Stimulated activated effector memory CD8-positive, alpha-beta T cell treated with anti-CD3 and anti-CD28 coated beads, Interleukin-12 subunit alpha, Interleukin-12 subunit beta, amount 100 ng/mL, for 72 hours (primary cell): ENCODE data around the gene TOMM20.
A peak's percentile ranks its signal among the peaks of the same experiment; 100 is the strongest.
"Not testable (repeated sequence)": the region's sequence is repeated elsewhere in the genome, so short reads cannot be mapped to it uniquely, and the experiment has no call there.

Experiments
- ATAC-seq: fragments of 150-1000 bp; cut with Tn5 transposase; 2 replicates; pipeline ENCODE4 v1.10.0; 2021
- DNase-seq, 2 donors: peaks; one replicate each; pipeline ENCODE4 v3.0.0; 2021 to 2022; ENCODE audit warnings: low spot score in 2 of 2
- H3K27ac Mint-ChIP-seq: one replicate; pipeline ENCODE4 v1.8.0; 2022; ENCODE audit warnings: mild to moderate bottlenecking, mixed read lengths
- H3K36me3 Mint-ChIP-seq: one replicate; pipeline ENCODE4 v1.8.0; 2022; ENCODE audit warnings: mild to moderate bottlenecking, mixed read lengths
- H3K4me1 Mint-ChIP-seq: one replicate; pipeline ENCODE4 v1.8.0; 2022; ENCODE audit warnings: mixed read lengths
- H3K4me3 Mint-ChIP-seq: one replicate; pipeline ENCODE4 v1.8.0; 2022; ENCODE audit warnings: mild to moderate bottlenecking, mixed read lengths
- H3K9me3 Mint-ChIP-seq: one replicate; pipeline ENCODE4 v1.8.0; 2022; ENCODE audit warnings: mixed read lengths

Gene TOMM20

DNA sequence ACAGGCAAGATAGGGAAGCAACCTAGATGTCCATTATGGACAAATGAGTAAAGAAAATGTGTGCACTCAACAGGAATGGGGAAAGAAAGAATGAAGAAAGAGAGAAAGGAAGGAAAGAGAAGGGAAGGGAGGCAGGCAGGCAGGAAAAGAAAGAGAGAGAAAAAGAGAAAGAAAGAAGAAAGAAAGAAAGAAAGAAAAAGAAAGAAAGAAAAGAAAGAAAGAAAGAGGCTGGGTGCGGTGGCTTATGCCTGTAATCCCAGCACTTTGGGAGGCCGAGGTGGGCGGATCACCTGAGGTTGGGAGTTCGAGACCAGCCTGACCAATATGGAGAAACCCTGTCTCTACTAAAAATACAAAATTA is 48.4 kb downstream of the TOMM20 start:
- not testable (repeated sequence) for H3K36me3 Mint-ChIP-seq, H3K9me3 Mint-ChIP-seq, DNase-seq, H3K4me3 Mint-ChIP-seq, ATAC-seq
- Mint-ChIP-seq H3K4me1 (peaks cover 14% of the 10 kb centered on the region), H3K27ac (peak overlapping the region; percentile 3)

DNA sequence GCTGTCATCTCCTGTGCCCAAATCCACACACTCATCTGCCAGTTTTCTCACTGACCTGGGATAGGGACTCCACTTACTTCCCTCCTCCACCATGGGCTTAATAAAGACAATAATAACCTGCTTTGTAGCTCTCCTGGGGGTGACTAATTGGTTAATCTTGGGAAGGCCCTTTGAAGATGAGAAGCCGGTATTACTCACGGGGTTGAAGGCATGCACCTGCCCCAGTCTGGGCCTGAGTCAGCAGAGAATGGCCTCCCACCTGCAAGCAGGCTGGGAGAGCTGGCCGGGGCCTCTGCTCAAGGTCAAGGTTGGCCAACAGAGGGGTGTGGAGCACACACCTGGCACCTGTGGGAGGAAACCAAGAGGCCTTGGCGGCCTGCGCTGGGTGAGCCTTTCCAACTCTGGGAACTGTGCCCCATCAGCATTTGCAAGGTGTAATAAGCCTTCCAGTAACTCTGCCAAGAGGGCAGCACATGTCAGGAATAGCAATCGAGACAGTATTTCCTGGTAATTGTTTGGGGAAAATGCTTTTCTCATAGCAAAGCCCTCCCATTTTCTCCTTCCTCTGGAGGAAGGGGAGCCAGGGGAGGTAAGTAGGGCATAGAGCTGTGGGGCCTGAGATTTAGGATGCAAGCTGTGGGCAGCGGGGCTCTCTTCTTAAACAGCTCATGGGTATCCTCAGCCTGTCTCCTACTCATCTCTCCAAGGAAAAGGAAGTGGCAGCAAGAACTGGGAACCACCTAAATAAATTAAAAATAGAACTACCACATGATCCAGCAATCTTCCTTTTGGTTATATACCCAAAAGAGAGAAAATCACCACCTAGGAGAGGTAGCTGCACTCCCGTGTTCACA is 49.0 kb downstream of the TOMM20 start:
- DNase-seq (no peak), ATAC-seq (no peak)
- Mint-ChIP-seq H3K9me3 (no peaks in the 10 kb centered on the region), H3K4me3 (no peak overlapping the region), H3K36me3 (peaks cover 15% of the 10 kb centered on the region), H3K27ac (peak overlapping the region; percentile 3), H3K4me1 (peaks cover 14% of the 10 kb centered on the region)

DNA sequence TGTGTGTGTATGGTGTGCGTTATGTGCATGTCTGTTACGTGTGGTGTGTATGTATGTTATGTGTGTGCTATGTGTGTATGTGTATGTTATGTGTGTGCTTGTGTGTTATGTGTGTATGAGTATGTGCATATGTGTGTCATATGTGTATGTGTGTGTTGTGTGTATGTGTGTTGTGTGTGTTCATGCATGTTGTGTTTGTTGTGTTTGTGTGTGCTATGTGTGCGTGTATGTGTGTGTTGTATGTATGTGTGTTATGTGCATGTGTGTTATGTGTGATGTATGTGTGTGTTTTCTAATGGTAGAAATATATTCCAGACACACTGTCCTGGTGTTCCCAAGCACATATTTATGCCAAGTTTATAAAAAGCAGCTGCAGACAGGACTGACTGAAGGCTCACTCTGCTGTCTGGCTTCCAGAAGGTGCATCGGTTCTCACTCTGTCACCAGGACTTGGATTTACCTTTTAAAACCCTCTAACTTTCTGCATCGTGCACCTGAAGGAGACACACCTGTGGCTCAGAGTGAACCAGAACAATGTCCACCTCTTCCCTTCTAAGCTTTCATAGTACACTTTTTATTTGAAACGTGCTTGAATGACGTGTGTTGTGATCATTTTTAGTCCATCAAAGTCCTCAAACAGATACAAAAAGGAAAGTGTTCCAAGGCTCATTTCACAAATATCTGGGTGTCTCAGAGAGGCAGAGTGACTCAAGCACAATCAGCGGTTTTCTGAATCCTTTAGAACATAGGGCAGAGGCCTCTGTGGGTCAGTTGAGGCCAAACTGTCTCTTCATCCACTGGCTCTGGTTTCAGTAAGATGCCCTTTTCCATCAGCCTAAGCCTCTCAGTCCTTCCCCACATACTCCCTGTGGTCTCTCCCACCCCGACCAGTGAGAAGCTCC is 49.9 kb downstream of the TOMM20 start:
- Mint-ChIP-seq H3K27ac (no peak overlapping the region), H3K4me1 (peaks cover 10% of the 10 kb centered on the region), H3K36me3 (peaks cover 18% of the 10 kb centered on the region), H3K9me3 (no peaks in the 10 kb centered on the region), H3K4me3 (no peak overlapping the region)
- no peak for DNase-seq
- ATAC-seq, result no peak

DNA sequence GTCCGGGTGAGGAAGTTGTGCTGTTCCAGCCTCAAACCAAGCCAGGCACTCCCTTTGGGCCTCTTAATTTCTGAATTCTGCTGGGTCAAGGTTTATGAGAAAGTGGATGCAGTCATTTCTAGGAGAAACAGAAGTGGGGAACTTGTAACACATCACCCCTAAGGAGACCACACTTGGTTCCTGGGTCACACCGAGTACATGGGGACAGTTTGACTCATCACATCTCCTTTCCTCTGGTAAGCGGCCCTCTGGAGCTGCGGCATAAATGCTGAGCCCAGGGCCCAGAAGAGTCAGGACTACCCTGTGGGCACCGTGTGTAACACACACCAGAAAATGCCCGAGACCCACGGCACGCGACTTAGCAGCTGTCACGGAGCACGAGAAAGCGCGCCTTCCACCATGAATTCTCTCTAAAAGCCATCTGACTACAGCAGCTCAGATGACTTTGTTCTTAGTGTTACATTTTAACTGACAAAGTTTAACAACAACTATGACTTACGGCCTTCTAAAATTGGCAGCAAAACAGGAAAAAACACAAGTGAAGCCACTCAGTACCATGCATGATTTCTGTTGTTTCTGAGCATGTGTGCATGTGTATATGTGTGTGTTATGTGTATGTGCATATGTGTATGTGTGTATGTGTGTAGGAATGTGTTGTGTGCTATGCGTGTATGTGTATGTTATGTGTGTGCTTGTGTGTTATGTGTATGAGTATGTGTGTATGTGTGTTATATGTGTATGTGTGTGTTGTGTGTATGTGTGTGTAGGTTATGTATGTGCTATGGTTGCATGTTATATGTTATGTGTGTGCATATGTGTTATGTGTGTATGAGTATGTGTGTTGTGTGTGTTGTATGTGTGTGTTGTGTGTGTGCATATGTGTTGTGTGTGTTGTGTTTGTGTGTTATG is 50.8 kb downstream of the TOMM20 start:
- DNase-seq (peak; percentile 46 to 85), ATAC-seq (peak; percentile 74)
- Mint-ChIP-seq H3K4me1 (peaks cover 7% of the 10 kb centered on the region), H3K36me3 (peaks cover 18% of the 10 kb centered on the region), H3K27ac (no peak overlapping the region), H3K9me3 (no peaks in the 10 kb centered on the region), H3K4me3 (no peak overlapping the region)

DNA sequence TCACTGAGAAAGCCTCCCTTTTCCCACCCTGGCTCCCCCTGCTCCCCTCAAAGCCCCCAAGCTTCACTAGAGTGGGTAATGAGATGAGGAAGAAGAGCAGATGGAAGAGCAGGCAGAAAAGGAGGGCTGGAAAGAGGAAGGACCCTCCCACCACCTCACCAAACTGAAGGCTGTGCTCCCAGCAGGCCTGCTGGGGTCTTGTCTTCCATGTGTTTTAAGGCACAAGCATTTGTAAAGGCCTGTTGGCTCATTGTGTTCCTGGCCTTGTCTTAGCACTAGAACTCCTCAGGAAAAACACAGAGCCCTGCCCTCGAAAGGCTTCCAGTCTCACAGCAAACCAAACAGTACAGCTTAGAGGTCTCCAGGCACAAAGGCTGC is 51.5 kb downstream of the TOMM20 start:
- Mint-ChIP-seq H3K36me3 (peaks cover 18% of the 10 kb centered on the region), H3K4me3 (no peak overlapping the region), H3K27ac (no peak overlapping the region), H3K4me1 (peaks cover 9% of the 10 kb centered on the region), H3K9me3 (no peaks in the 10 kb centered on the region)
- DNase-seq (no peak), ATAC-seq (no peak)

DNA sequence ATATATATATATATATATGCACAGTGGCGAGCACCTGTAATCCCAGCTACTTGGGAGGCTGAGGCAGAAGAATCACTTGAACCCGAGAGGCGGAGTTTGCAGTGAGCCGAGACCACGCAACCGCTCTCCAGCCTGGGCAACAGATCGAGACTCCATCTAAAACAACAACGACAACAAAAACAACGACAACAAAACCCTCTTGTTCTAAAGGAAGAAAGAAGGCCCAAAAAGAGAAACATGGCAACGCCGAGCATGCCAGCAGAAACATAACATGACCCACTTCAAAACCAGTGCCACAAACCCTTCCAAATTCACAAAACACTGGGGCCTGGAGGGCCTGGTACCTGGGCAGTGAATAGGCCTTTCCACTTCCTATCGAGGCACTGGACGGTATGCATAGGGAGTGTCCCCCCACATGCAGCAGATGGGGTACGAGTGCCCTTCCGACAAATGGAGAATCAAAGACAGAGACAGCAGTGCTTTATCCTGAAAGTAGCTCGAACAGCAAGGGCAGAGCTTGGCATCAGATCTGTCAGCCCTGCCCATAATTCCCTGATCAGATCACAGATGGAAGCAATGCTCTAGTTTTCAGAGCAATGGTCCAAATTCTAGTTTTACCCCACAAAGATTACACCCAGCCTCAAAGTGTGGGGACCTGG is 52.0 kb downstream of the TOMM20 start:
- Mint-ChIP-seq H3K36me3 (peaks cover 18% of the 10 kb centered on the region), H3K9me3 (no peaks in the 10 kb centered on the region), H3K4me1 (peaks cover 13% of the 10 kb centered on the region), H3K4me3 (no peak overlapping the region), H3K27ac (no peak overlapping the region)
- DNase-seq (peak in 1 of 2 donors; percentile 60), ATAC-seq (no peak)

DNA sequence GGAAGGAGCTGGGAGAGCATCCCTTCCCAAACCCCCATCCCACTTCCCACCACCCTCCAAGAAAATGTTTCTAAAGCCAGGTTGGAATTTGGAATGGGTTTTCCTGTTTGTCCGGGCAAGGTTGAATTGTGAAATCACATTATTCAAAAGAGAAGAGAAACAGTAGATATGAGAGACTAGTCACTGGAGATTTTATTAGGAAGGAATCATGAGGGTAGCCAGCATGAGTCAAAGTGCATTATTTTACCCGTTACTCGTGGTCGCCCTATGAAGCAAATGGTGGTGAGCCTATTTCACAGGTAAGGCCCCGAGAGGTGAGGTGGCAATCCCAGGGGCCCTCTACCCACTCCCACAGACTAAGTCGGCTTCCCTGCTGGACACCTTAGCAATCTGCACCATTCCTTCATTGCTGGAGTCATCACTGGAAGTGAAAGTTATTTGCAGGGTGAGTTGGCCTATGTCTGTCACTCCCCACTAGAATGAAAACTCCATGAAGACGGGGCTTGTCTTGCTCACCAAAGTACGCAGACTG is 52.8 kb downstream of the TOMM20 start:
- Mint-ChIP-seq H3K27ac (no peak overlapping the region), H3K36me3 (peaks cover 18% of the 10 kb centered on the region), H3K4me3 (no peak overlapping the region), H3K4me1 (peaks cover 13% of the 10 kb centered on the region), H3K9me3 (no peaks in the 10 kb centered on the region)
- peak in 1 of 2 donors; percentile 75 for DNase-seq
- ATAC-seq, result peak; percentile 37

DNA sequence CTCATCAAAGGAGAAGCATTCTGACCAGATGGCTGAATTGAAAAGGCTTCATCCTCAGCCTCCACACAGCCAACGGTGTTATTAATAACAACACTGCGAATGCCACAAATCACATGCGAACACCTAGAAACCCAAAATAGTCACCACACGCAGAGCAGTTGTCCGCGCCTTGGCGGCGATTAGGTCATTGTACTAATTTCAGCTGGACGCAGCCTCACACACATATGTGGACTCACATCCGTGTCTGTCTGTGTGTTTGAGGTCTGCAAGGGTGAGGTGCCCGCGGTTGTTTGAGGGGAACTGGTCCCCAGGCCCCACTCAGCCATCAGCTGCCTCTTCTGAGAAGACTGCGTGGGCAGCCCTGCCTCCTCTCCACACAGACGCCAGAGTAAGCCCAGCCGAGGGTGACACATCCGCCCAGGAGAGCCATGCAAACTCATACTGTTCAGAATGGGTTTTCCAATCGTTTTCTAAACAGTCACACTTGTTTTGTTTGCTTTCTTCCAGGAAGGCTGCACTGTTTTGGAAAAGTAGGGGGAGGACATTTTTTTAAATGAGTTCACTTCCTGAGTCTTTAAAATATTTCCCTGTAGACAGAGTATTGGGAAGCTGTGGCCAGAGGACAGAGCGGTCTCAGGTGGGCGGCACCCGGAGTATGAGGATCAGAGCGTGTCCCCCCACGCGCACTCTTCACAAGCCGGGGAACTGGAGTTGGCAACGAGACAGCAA is 53.4 kb downstream of the TOMM20 start:
- DNase-seq (peak; percentile 71 to 94), ATAC-seq (peak; percentile 84)
- Mint-ChIP-seq H3K4me1 (peaks cover 14% of the 10 kb centered on the region), H3K4me3 (no peak overlapping the region), H3K27ac (no peak overlapping the region), H3K9me3 (no peaks in the 10 kb centered on the region), H3K36me3 (peaks cover 18% of the 10 kb centered on the region)

DNA sequence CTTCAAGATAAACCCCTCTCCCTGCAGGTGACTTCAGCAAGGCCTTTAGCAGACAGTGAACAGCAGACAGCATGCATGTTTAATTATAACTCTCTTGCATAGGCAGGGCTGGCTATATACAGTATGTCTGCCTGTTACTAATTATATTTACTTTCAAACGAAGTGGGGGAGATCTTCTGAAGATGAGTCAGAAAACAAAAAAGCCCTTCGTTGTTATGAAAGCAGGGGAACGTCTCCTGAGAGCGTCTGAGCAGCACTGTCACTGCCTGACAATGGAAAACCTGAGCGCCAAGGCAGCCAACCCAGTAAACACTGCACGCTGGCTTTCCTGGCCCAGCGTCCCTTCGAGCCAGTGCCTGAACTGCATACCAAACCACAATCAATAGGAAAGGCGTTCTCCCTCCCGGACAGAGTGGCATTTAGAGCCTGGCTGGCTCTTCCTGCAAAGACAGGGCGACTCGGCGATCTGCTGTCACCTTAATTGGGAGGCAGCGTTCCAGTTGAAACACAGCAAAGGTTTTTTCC is 54.1 kb downstream of the TOMM20 start:
- ATAC-seq (peak; percentile 68), DNase-seq (peak; percentile 29 to 78)
- Mint-ChIP-seq H3K4me3 (no peak overlapping the region), H3K36me3 (peaks cover 18% of the 10 kb centered on the region), H3K4me1 (peaks cover 19% of the 10 kb centered on the region), H3K27ac (no peak overlapping the region), H3K9me3 (no peaks in the 10 kb centered on the region)

DNA sequence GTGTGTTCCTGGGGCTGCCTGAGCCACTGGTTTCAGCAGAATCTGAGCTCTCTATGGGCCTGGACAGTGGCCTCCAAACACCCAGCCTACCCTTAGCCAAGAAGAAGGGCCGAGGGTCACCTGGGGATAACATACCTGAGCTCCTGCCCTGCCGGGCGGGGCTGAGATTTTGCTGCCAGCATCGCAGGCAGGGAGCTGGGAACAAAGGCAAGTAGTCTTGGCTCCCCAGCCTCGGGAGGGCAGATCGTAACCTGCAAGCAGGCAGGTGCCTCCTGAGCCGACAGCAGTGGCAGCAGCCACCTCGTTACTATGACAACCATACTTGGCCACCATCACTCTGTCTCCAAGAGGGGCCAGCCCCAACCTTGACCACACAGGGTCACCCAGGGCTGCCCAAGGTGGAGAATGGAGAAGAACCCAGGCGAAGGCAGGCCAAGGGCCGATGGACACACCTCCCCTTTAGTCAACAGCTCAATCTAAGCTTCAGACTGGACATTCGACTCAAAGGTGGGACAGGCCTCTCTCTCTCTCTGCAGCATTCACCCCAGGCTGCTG is 54.6 kb downstream of the TOMM20 start:
- ATAC-seq, result no peak
- Mint-ChIP-seq H3K4me1 (peaks cover 19% of the 10 kb centered on the region), H3K4me3 (no peak overlapping the region), H3K9me3 (no peaks in the 10 kb centered on the region), H3K27ac (no peak overlapping the region), H3K36me3 (peaks cover 18% of the 10 kb centered on the region)
- DNase-seq, result peak in 1 of 2 donors; percentile 61

DNA sequence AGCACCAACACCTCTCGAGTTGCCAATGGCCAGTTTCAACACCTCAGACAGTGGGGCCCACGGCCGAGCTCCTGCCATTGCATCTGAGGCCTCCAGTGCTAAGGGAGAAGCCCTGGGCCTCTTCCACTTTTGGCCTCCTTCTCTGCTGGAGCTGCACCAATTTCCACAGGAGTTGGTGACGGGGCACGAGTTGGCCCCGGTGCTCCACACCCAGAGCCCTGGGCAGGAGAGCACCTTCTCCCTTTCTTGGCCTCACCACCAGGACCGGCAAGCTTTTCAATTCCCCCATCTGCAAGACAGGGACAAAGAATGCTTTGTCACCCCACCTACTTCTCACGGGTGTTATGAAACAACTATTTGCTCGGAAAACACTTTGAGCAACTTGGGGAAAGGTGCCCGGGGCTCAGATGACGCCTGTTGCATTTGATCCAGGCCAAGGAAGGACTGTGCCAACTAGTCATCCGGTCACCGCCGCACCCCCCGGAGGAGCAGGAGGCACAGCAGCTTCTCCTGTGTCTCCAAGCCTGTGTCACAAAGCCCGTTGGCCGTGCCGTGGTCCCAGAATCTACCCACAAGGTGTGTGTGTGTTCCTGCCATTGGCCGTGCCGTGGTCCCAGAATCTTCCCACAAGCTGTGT is 55.2 kb downstream of the TOMM20 start:
- ATAC-seq (no peak), DNase-seq (no peak)
- H3K9me3 Mint-ChIP-seq, result no peaks in the 10 kb centered on the region
- no peak overlapping the region for H3K27ac Mint-ChIP-seq
- peaks cover 18% of the 10 kb centered on the region for H3K36me3 Mint-ChIP-seq
- peaks cover 19% of the 10 kb centered on the region for H3K4me1 Mint-ChIP-seq
- H3K4me3 Mint-ChIP-seq, result no peak overlapping the region

DNA sequence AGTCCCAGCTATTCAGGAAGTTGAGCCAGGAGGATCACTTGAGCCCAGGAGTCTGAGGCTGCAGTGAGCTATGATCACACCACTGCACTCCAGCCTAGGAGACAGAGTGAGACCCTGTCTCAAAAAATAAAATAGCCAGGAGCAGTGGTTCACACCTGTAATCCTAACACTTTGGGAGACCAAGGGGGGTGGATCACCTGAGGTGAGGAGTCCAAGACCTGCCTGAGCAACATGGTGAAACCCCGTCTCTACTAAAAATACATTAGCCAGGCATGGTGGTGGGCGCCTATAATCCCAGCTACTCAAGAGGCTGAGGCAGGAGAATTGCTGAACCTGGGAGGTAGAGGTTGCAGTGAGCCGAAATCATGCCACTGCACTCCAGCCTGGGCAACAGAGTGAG is 56.1 kb downstream of the TOMM20 start:
- H3K36me3 Mint-ChIP-seq, result peaks cover 18% of the 10 kb centered on the region
- H3K4me1 Mint-ChIP-seq, result peaks cover 23% of the 10 kb centered on the region
- not testable (repeated sequence) for H3K9me3 Mint-ChIP-seq, H3K4me3 Mint-ChIP-seq, DNase-seq, H3K27ac Mint-ChIP-seq, ATAC-seq

DNA sequence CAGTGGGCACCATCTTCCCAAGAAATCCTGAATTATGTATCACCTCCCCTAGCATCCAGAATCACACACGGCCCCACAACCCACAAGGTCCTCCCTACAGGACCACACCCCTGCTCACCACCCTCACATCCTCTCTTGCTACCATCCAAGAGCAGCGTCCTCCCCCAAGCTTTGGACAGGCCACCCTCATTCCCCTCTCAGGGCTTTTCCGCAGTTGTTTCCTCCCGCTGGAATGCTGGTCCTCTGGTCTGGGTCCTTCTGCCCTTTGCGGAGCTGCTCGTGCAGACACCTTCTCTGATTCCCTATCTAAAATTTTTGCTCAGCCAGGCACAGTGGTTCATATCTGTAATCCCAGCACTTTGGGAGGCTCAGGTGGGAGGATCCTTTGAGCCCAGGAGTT is 56.5 kb downstream of the TOMM20 start:
- no peak overlapping the region for H3K4me3 Mint-ChIP-seq
- H3K27ac Mint-ChIP-seq, result no peak overlapping the region
- no peaks in the 10 kb centered on the region for H3K9me3 Mint-ChIP-seq
- H3K36me3 Mint-ChIP-seq, result peaks cover 18% of the 10 kb centered on the region
- DNase-seq (no peak), ATAC-seq (no peak)
- H3K4me1 Mint-ChIP-seq, result peaks cover 27% of the 10 kb centered on the region
